Measurements from ENCODE around the gene MTHFD2L.
"Not testable (repeated sequence)": the region's sequence is repeated elsewhere in the genome, so short reads cannot be mapped to it uniquely, and the experiment has no call there.

Gene MTHFD2L

GRCh38 chr4:74121643-74122579 is 36.0 kb upstream of the MTHFD2L start:
- no peak for DNase-seq (ENCODE audit: low read depth)

DNA sequence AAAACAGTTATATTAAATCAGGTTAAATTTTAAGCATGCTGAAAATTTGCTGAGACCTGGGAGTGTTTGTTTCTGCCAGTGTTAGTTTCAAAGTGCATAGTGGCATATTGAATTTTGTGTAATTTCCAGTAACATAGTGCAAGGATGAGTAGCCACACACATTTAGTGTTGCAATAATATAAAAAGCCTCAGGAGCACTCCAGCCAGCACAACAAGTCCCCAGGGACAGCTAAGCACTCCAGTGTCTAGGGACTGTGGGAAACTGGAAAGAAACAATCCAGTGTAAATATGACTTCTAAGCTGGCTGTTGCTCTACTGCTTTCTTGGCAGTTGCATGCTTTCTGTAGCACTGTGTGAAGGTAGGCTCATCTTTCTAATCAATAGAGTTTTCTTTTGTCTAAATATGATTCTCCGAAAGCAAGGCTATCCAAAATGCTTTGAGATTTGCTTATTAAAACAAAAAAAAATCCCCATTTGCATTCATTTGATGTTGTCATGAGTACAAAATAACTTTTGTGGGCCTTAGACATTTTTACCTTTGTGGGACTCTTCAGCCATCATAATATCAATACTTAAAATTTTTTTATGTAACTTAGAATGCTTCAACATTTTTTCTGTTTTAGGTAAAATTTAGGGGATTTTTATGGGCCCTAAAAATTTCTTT is 34.7 kb upstream of the MTHFD2L start:
- DNase-seq (ENCODE audit: low read depth): no peak
- H3K4me3 ChIP-seq (ENCODE audit: low read length): no peak overlapping the region

More at GRCh38 chr4:74121643-74122579, 36.0 kb upstream of the MTHFD2L start:
- TF ChIP-seq CTCF (conservative IDR thresholded peaks at IDR 0.05; ENCODE audit: low read depth, low read length): no peak
- no peak overlapping the region for H3K4me3 ChIP-seq (ENCODE audit: low read length)

DNA sequence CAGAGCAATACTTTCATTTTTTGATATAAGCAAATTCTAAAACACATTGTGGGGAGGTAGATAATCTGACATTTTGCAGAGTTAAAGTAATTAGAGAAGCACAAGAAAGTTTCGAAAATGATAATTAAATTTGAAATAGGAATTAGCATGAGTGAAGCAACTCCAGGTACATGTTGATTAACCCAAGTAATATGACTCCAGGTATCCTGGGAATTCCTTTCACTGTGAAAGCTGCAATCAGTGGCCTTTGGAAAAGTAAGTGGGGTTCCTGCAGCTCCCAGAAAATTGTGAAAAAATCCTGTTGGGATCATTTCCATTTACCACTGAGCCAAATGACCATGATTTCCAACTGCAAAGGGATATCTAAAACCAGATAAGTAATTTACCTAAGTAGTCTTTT is 32.9 kb upstream of the MTHFD2L start:
- DNase-seq (ENCODE audit: low read depth): no peak
- no peak for TF ChIP-seq CTCF (conservative IDR thresholded peaks at IDR 0.05; ENCODE audit: low read depth, low read length)

More for the DNA sequence above, 34.7 kb upstream of the MTHFD2L start:
- TF ChIP-seq CTCF (conservative IDR thresholded peaks at IDR 0.05; ENCODE audit: low read depth, low read length): no peak

DNA sequence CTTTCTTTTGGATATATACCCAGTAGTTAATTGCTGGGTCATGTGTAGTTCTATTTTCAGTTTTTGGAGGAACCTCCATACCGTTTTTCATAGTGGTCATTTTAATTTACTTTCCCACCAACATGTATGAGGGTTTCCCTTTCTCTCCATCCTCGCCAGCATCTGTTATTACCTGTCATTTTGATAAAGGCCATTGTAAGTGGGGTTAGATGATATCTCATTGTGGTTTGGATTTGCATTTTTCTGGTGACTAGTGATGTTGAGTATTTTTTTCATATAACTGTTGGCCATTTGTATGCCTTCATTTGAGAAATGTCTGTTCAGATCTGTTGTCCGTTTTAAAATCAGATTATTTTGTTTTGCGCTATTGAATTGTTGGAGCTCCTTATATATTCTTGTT is 30.2 kb upstream of the MTHFD2L start:
- H3K4me3 ChIP-seq (ENCODE audit: low read length): no peak overlapping the region
- TF ChIP-seq CTCF (conservative IDR thresholded peaks at IDR 0.05; ENCODE audit: low read depth, low read length): no peak
- no peak for DNase-seq (ENCODE audit: low read depth)

More for the DNA sequence above, 32.9 kb upstream of the MTHFD2L start:
- no peak overlapping the region for H3K4me3 ChIP-seq (ENCODE audit: low read length)

DNA sequence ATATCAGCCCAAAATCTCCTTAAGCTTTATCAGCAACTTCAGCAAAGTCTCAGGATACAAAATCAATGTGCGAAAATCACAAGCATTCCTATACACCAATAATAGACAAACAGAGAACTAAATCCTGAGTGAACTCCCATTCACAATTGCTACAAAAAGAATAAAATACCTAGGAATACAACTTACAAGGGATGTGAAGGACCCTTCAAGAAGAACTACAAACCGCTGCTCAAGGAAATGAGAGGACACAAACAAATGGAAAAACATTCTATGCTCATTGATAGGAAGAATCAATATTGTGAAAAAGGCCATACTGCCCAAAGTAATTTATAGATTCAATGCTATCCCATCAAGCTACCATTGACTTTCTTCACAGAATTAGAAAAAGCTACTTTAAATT is 27.1 kb upstream of the MTHFD2L start:
- not testable (repeated sequence) for H3K4me3 ChIP-seq (ENCODE audit: low read length); DNase-seq (ENCODE audit: low read depth)

- DNase-seq (ENCODE audit: low read depth); H3K4me3 ChIP-seq (ENCODE audit: low read length): not testable (repeated sequence)
Measured at GRCh38 chr4:74132188-74132587, 25.7 kb upstream of the MTHFD2L start.

GRCh38 chr4:74132944-74133343 is 25.0 kb upstream of the MTHFD2L start:
- H3K4me3 ChIP-seq (ENCODE audit: low read length): no peak overlapping the region
- no peak for TF ChIP-seq CTCF (conservative IDR thresholded peaks at IDR 0.05; ENCODE audit: low read depth, low read length)
- no peak for DNase-seq (ENCODE audit: low read depth)
